ENCODE results near the gene TAS2R1.

The TAS2R1 gene, protein sequence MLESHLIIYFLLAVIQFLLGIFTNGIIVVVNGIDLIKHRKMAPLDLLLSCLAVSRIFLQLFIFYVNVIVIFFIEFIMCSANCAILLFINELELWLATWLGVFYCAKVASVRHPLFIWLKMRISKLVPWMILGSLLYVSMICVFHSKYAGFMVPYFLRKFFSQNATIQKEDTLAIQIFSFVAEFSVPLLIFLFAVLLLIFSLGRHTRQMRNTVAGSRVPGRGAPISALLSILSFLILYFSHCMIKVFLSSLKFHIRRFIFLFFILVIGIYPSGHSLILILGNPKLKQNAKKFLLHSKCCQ

DNA sequence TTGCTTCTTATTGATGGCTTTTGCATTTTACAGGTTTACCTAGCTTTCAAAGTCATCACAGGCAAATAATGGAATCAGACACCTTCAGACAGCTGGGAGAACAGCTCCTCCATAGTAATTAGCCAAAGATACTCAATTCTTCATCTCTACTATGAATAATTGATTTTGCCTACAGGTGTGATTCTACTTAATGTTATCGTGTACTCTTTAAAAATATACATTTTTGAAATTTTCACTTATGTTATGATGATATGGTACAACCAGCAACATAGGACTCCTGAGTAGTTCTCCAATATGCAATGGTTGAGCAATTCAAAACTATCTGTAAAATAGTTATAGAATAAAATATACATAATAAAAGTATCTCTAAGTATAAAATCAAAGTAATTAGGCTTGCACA, at the start of gene TAS2R1:
Gene TAS2R1 (minus strand): TSS at position 101 of the 400 bp plus-strand sequence. CDS start 319 bp downstream, outside the sequence.
- Mint-ChIP-seq H3K27ac (no peak within 1 kb of the TSS), H3K9me3 (peaks cover 16% of the 10 kb centered on the region), H3K36me3 (no peaks in the 10 kb centered on the region), H3K4me1 (no peaks in the 10 kb centered on the region), H3K4me3 (no peak within 1 kb of the TSS)
- no peak for DNase-seq (ENCODE audit: low spot score in 2 of 2)
- no peak for ATAC-seq

DNA sequence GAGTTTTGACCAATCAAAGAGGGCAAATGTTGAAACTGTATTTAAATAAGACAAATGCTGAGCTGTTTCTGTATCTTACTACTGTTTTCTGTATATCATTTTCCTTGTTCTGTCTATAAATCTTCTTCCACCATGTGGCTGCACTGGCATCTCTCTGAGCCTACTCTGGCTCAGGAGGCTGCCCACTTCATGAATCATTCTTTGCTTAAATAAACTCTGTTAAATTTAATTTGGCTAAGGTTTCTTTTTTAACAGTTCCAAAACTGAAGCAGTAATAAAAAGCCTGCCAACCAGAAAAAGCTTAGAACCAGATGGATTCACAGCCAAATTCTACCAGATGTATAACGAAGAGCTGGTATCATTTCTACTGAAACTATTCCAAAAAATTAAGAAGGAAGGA, 40.2 kb upstream of the TAS2R1 start:
- no peak for DNase-seq (ENCODE audit: low spot score in 2 of 2)
- no peak overlapping the region for H3K4me3 Mint-ChIP-seq
- peaks cover 12% of the 10 kb centered on the region for H3K9me3 Mint-ChIP-seq
- no peak for ATAC-seq
- H3K4me1 Mint-ChIP-seq: no peaks in the 10 kb centered on the region
- H3K27ac Mint-ChIP-seq: no peak overlapping the region
- no peaks in the 10 kb centered on the region for H3K36me3 Mint-ChIP-seq

DNA sequence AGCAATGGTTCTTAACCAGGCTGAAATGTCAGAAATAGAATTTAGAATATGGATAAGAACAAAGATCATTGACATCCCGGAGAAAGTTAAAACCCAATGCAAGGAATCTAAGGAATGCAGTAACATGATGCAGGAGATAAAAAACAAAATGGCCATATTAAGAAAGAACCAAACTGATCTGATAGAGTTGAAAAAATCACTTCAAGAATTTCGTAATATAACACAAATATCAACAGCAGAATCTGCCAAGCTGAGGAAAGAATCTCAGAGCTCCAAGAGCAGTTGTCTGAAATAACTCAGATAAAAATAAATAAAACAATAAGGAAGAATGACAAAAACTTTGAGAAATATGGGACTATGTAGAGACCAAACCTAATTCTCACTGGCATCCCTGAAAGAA, 37.8 kb upstream of the TAS2R1 start:
- no peak overlapping the region for H3K27ac Mint-ChIP-seq
- H3K9me3 Mint-ChIP-seq: peaks cover 12% of the 10 kb centered on the region
- ATAC-seq (no peak), DNase-seq (ENCODE audit: low spot score in 2 of 2) (no peak)
- H3K4me3 Mint-ChIP-seq: no peak overlapping the region
- H3K36me3 Mint-ChIP-seq: no peaks in the 10 kb centered on the region
- H3K4me1 Mint-ChIP-seq: no peaks in the 10 kb centered on the region

DNA sequence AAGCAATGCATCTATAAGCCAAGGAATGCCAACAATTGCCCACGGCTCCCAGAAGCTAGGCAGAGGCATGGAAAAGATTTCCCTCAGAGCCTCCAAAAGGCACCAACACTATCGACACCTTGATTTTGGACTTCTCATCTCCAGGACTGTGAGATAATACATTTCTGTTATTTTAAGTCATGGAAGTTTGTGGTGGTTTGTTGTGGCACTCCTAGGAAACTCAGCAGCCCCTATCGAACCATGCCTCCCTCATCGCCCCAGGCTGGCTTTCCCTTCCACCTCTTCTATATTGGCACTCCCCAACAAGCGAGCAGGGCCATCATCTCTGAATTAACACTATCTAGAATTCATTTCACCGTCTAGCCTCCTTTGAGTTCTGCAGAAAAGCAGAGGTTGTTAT, 33.7 kb upstream of the TAS2R1 start:
- H3K9me3 Mint-ChIP-seq: peaks cover 9% of the 10 kb centered on the region
- no peaks in the 10 kb centered on the region for H3K4me1 Mint-ChIP-seq
- no peak overlapping the region for H3K4me3 Mint-ChIP-seq
- no peaks in the 10 kb centered on the region for H3K36me3 Mint-ChIP-seq
- no peak for DNase-seq (ENCODE audit: low spot score in 2 of 2)
- no peak overlapping the region for H3K27ac Mint-ChIP-seq
- no peak for ATAC-seq

DNA sequence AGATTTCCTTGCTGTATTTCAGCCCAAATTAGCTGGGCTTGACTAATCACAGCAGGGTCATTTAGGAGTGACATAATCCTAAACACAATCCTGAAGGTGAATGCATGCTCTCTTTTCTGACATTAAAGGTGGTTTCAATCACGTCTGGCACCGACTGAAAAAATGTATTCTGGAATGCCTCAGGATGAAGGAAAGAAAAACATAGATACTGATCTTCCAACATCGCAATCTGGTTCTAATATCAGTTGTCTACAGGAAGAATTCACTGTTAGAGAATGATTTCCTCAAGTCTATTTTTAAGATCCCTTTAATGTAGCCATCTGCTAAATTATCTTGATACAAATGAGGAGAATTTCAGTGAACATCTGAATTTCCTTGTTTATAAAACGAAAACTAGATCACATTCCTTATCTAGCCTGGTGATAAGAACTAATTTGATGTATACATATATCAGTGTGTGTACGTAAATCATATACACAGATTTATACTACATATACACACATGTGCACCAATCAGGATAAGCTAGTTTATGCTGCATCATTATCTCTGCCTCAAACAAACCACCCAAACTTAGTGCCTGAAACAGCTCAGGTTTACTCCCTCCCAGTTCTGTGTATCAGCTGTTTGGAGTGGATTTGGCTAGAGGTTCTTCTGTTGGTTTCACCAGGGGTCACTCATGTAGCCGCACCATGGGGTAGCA, 31.3 kb upstream of the TAS2R1 start:
- H3K27ac Mint-ChIP-seq: no peak overlapping the region
- ATAC-seq: no peak
- no peak for DNase-seq (ENCODE audit: low spot score in 2 of 2)
- no peak overlapping the region for H3K4me3 Mint-ChIP-seq
- no peaks in the 10 kb centered on the region for H3K36me3 Mint-ChIP-seq
- no peaks in the 10 kb centered on the region for H3K4me1 Mint-ChIP-seq
- H3K9me3 Mint-ChIP-seq: peaks cover 3% of the 10 kb centered on the region

DNA sequence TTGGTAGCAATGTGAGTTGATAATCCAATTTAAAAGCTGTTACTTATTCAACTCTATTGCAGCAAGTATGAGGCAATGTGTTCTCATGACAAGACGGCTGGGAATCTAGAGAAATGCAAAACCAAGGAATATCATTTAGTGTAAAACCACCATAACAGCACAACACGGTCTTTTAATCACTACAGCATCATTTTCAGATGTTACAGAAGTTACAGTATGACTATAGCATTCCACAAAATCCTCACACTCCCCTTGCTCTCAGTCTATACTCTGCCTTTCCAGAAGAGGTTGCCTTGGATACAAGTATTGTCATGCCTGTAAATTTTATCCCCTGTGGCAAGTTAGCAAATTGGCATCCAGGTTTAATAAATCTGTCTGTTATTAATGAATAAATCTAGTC, 28.6 kb upstream of the TAS2R1 start:
- DNase-seq (ENCODE audit: low spot score in 2 of 2) (no peak), ATAC-seq (no peak)
- H3K36me3 Mint-ChIP-seq: no peaks in the 10 kb centered on the region
- H3K4me1 Mint-ChIP-seq: no peaks in the 10 kb centered on the region
- no peak overlapping the region for H3K4me3 Mint-ChIP-seq
- no peak overlapping the region for H3K27ac Mint-ChIP-seq
- H3K9me3 Mint-ChIP-seq: peaks cover 3% of the 10 kb centered on the region

DNA sequence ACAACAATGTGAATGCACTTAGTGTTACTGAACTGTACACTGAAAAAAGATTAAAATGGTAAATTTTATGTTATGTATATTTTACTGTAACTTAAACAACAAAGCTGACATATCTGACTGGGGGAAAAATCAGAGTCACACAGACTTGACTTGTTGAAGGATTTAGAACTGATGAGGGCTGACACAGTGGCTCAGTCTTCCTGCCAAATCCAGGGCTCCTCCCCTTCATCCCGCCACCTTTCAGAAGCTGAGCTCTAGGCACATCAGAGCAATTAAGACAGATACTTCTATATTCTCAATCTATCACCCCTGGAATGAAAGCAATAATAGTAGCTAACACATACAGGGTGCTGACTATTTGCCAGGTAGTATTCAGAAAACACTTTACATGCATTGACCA, 27.7 kb upstream of the TAS2R1 start:
- Mint-ChIP-seq H3K36me3 (no peaks in the 10 kb centered on the region), H3K4me3 (no peak overlapping the region), H3K27ac (no peak overlapping the region), H3K9me3 (peaks cover 7% of the 10 kb centered on the region), H3K4me1 (no peaks in the 10 kb centered on the region)
- DNase-seq (ENCODE audit: low spot score in 2 of 2) (no peak), ATAC-seq (no peak)

DNA sequence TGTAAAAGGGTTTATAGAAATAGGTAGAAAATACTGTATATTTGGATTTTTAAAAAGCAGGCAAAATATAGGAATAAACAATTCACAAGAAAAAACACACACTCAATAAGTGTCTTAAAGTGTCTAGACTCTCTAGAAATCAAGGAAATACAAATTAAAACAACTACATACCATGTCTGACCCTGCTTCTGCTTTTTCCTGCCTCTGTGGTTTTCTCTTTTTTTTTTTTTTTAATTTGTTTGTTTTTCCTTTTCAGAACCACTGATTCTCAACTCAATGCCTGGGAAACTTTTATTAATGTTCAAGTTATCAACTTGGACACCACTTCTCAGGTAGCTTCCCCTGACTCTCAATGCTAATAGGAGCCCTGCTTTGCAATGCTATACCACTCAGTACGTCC, 25.5 kb upstream of the TAS2R1 start:
- no peak for ATAC-seq
- Mint-ChIP-seq H3K27ac (no peak overlapping the region), H3K9me3 (peaks cover 7% of the 10 kb centered on the region), H3K4me1 (no peaks in the 10 kb centered on the region), H3K4me3 (no peak overlapping the region), H3K36me3 (no peaks in the 10 kb centered on the region)
- no peak for DNase-seq (ENCODE audit: low spot score in 2 of 2)

DNA sequence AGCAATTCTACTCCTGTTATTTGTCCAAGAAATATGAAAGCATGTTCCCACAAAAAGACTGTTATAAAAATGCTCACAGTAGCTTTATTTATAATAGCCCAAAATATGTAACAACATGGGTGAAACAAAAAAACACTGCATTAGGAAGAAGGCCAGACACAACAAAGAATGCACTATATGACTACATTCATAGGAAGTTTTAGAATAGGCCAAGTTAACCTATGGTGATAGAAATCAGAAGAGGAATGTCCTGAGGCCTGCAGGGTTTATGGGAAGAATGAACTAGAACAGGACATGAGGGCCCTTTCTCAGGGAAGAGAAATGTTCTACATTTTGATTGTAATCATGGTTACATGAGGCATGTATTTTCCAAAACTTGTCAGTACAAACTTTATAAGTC, 24.7 kb upstream of the TAS2R1 start:
- H3K4me1 Mint-ChIP-seq: no peaks in the 10 kb centered on the region
- no peaks in the 10 kb centered on the region for H3K36me3 Mint-ChIP-seq
- peaks cover 7% of the 10 kb centered on the region for H3K9me3 Mint-ChIP-seq
- no peak overlapping the region for H3K27ac Mint-ChIP-seq
- DNase-seq (ENCODE audit: low spot score in 2 of 2) (no peak), ATAC-seq (no peak)
- no peak overlapping the region for H3K4me3 Mint-ChIP-seq

DNA sequence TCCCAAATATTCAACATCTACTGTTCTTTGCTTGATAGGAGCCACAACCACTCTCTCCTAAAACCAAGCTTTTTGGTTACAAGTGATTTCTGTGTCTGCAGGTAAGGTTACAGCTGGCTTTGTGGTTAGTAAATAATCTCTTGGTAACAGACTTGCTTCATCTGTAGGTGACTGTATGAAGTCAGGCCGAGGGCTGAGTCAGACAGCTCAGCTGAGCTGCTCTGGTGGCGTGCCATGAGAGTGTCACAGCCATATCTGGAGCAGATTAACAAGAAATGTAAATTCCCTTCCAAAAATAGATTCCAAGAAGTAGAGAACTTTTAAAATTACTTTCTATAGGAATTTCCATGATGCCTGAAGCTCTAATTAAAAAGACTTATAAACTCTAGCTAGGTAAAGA, 23.7 kb upstream of the TAS2R1 start:
- Mint-ChIP-seq H3K36me3 (no peaks in the 10 kb centered on the region), H3K4me3 (no peak overlapping the region), H3K4me1 (no peaks in the 10 kb centered on the region), H3K9me3 (peaks cover 7% of the 10 kb centered on the region), H3K27ac (no peak overlapping the region)
- ATAC-seq: no peak
- DNase-seq (ENCODE audit: low spot score in 2 of 2): no peak

DNA sequence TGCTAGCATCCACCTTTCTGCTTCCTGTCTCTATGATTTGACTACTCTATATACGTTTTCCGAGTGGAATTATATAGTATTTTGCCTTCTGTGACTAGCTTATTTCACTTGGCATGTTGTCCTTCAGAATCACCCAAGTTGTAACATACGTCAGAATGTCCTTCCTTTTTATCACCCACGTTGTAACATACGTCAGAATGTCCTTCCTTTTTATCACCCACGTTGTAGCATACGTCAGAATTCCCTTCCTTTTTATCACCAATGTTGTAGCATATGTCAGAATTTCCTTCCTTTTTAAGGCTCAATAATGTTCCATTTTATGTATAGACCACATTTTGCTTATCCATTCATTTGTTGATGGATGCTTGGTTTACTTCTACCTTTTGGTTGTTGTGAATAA, 22.9 kb upstream of the TAS2R1 start:
- ATAC-seq (no peak), DNase-seq (ENCODE audit: low spot score in 2 of 2) (no peak)
- Mint-ChIP-seq H3K4me1 (no peaks in the 10 kb centered on the region), H3K36me3 (no peaks in the 10 kb centered on the region), H3K9me3 (peaks cover 7% of the 10 kb centered on the region), H3K27ac (no peak overlapping the region), H3K4me3 (no peak overlapping the region)

DNA sequence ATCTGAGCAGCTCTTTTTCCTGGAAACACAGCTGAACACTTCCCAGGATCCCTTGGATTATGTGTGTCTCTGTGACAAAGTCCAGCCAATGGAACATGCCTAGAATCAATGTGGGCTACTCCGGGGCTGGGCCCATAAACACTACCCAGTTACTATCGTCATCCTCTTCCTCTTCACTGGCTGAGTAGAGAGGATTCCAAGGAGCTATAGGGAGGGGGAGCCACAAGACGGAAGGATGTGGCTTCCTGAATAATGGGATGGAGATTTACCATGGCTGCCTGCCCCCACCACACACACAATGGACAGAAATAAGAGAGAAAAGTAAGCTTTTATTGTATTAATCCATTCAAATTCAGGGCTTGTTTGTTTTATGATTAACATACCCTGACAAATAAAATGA, 22.1 kb upstream of the TAS2R1 start:
- Mint-ChIP-seq H3K36me3 (no peaks in the 10 kb centered on the region), H3K4me1 (no peaks in the 10 kb centered on the region), H3K4me3 (no peak overlapping the region), H3K9me3 (peaks cover 7% of the 10 kb centered on the region), H3K27ac (no peak overlapping the region)
- DNase-seq (ENCODE audit: low spot score in 2 of 2): no peak
- ATAC-seq: no peak

DNA sequence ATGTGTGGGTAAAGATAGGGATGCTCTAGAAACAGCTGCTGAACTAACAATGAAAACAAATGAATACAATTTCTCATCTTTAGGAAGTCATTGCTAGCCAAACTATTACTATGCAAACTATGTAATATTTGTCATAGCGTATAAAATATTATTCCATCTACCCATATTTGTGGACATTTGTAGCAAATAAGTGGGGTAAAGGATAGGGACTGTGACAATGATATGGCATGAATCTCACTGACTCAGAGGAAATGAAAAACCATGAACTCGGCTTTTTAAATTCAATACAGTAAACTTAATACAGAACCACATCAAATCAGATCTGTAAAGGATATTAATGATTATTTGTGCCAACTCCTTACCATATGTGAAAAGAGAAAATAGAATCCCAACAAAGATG, 16.7 kb upstream of the TAS2R1 start:
- no peak overlapping the region for H3K4me3 Mint-ChIP-seq
- no peaks in the 10 kb centered on the region for H3K4me1 Mint-ChIP-seq
- H3K36me3 Mint-ChIP-seq: no peaks in the 10 kb centered on the region
- H3K9me3 Mint-ChIP-seq: peaks cover 3% of the 10 kb centered on the region
- no peak overlapping the region for H3K27ac Mint-ChIP-seq
- ATAC-seq (no peak), DNase-seq (ENCODE audit: low spot score in 2 of 2) (no peak)

DNA sequence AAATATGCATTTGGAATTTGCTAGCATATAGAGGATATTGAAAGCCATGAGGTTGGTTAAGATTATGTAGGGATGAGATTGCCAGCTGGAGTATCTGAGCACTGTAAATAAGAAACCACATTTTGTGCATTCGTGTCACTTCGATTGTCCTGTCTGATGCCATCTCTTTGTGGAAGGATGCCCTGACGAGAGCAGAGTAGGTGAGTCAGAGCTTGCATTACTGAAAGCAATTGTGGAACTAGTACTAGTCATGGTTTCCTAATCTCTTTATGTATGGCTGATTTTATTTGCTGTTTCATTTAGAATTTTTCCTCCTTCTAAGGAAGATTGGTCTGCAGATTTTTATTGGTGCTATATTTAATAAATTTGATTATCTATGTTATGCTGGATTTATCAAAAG, 14.5 kb upstream of the TAS2R1 start:
- no peak overlapping the region for H3K4me3 Mint-ChIP-seq
- no peak overlapping the region for H3K27ac Mint-ChIP-seq
- H3K4me1 Mint-ChIP-seq: no peaks in the 10 kb centered on the region
- DNase-seq (ENCODE audit: low spot score in 2 of 2): no peak
- no peaks in the 10 kb centered on the region for H3K36me3 Mint-ChIP-seq
- peaks cover 1% of the 10 kb centered on the region for H3K9me3 Mint-ChIP-seq
- ATAC-seq: no peak

DNA sequence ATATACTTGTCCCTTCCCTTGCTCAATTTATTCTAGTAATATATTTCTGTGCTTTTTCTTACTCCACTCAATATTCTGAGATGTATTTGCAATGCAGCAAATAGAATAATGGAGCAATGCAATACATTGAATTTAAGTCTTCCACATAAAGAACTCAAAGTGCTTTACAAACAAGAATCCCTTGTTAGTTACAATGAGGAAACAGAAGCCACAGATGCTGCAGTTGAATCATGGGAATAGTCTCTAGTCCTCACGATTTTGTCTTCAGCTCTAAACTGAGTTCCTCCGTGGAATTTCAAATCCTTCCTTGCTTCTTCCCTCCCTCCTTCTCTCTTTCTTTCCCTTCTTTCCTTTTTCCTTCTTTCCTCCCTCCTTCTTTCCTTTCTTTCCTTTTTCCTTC, 12.5 kb upstream of the TAS2R1 start:
- no peak for ATAC-seq
- no peaks in the 10 kb centered on the region for H3K4me1 Mint-ChIP-seq
- H3K4me3 Mint-ChIP-seq: no peak overlapping the region
- H3K36me3 Mint-ChIP-seq: no peaks in the 10 kb centered on the region
- no peak overlapping the region for H3K27ac Mint-ChIP-seq
- no peak for DNase-seq (ENCODE audit: low spot score in 2 of 2)
- H3K9me3 Mint-ChIP-seq: peaks cover 8% of the 10 kb centered on the region

DNA sequence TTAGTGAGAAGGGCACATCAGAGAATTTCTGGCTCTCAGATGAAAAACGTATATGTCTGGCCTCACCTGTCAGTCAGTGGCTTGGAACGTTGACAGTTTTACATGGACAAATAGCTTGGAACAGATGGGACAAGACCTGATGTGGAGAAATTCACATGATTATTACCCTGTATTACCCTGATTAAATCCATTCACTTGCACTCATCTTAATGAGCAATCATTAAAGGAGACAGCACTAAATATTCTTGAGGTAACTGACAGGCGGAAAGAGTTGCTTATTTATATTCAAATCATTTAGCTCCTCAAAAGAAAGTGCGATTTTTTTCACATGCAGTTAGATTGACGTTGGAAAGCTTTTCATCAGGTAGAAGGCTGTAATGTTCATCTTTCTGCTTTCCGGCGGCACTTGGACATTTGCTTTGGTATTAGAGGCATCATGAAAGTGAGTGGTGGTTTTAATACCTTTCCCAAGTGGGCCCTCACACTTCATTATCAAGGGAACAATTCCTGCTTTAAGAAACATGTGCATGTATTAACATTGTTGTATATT, 11.7 kb upstream of the TAS2R1 start:
- no peaks in the 10 kb centered on the region for H3K36me3 Mint-ChIP-seq
- no peak overlapping the region for H3K4me3 Mint-ChIP-seq
- H3K4me1 Mint-ChIP-seq: no peaks in the 10 kb centered on the region
- peaks cover 13% of the 10 kb centered on the region for H3K9me3 Mint-ChIP-seq
- no peak for DNase-seq (ENCODE audit: low spot score in 2 of 2)
- no peak for ATAC-seq
- H3K27ac Mint-ChIP-seq: no peak overlapping the region
